T-cell (primary cell): ENCODE results near the gene SPECC1. TPM values are rescaled to one million over a fixed set of nuclear protein-coding genes. Genes with fewer than 3 reads are reported as not detected.

Experiments used
- ATAC-seq, 4 experiments: fragments of 200-7000 bp in 3 of 4; fragments of 150-1000 bp in 1 of 4; cut with Tn5 transposase; replicated peaks in 1 of 4; 1 replicate in 3 of 4; 2 replicates in 1 of 4; pipeline ENCODE4 v1.10.0; 2021; ENCODE audit warnings: moderate library complexity in 3 of 4, mild to moderate bottlenecking in 2 of 4, moderate number of reproducible peaks in 1 of 4
- CTCF ChIA-PET, 2 donors: fragments of 300-600 bp; sonication (Branson Sonifier 250); formaldehyde crosslinking; loops; one replicate each; lab custom pipeline; 2022; ENCODE audit warnings: antibody characterized with exemption in 2 of 2; lab: Charles Lee
- POLR2A ChIA-PET, 2 donors: fragments of 300-600 bp; sonication (Branson Sonifier 250); formaldehyde crosslinking; loops; one replicate each; lab custom pipeline; 2022; ENCODE audit warnings: antibody characterized with exemption in 2 of 2; lab: Charles Lee
- DNase-seq, 35 experiments: peaks; one replicate each; pipeline versions ENCODE4 v3.0.0 to v3.0.0-alpha.2; 2013 to 2023
- H3K27ac ChIP-seq: one replicate; pipeline ENCODE4 v1.5.1; 2013; ENCODE audit warnings: low read length
- H3K27me3 ChIP-seq, 2 experiments: replicated peaks in 1 of 2; 1 replicate in 1 of 2; 2 replicates in 1 of 2; pipeline versions ENCODE4 v1.6.1 to v1.7.0; 2013; ENCODE audit warnings: low read length in 1 of 2, mixed read lengths in 1 of 2; ENCODE audit not compliant: control insufficient read depth in 2 of 2, insufficient read depth in 2 of 2; ENCODE audit errors: extremely low read depth in 1 of 2
- H3K36me3 ChIP-seq, 2 donors: 1 replicate in 1 of 2; 2 replicates in 1 of 2; pipeline versions ENCODE4 v1.6.1 to v1.7.0; 2013; ENCODE audit warnings: low read length in 1 of 2; ENCODE audit not compliant: control insufficient read depth in 2 of 2, insufficient read depth in 1 of 2; ENCODE audit errors: extremely low read depth in 1 of 2
- H3K4me1 ChIP-seq, 2 experiments: 1 replicate in 1 of 2; 2 replicates in 1 of 2; pipeline versions ENCODE4 v1.6.1 to v1.7.0; 2013; ENCODE audit warnings: low read length in 2 of 2, mixed read lengths in 1 of 2; ENCODE audit not compliant: insufficient read depth in 2 of 2, control insufficient read depth in 1 of 2; ENCODE audit errors: extremely low read depth in 1 of 2
- H3K4me3 ChIP-seq, 2 donors: 1 replicate in 1 of 2; 2 replicates in 1 of 2; pipeline versions ENCODE4 v1.5.1 to v1.7.0; 2013; ENCODE audit warnings: mild to moderate bottlenecking in 2 of 2, low read length in 1 of 2, moderate library complexity in 1 of 2; ENCODE audit not compliant: control insufficient read depth in 1 of 2; ENCODE audit errors: extremely low read depth in 1 of 2
- H3K9me3 ChIP-seq: 2 replicates; pipeline ENCODE4 v1.7.0; 2013
- H3K27ac Mint-ChIP-seq, 2 donors: one replicate each; pipeline ENCODE4 v1.8.0; 2020 to 2021; ENCODE audit warnings: mild to moderate bottlenecking in 2 of 2, mixed read lengths in 2 of 2
- H3K27me3 Mint-ChIP-seq, 2 donors: one replicate each; pipeline ENCODE4 v1.8.0; 2021 to 2022; ENCODE audit warnings: mixed read lengths in 2 of 2
- H3K36me3 Mint-ChIP-seq: one replicate; pipeline ENCODE4 v1.8.0; 2021; ENCODE audit warnings: mixed read lengths
- H3K4me1 Mint-ChIP-seq, 3 donors: one replicate each; pipeline ENCODE4 v1.8.0; 2020 to 2022; ENCODE audit warnings: mixed read lengths in 3 of 3, mild to moderate bottlenecking in 1 of 3
- H3K4me3 Mint-ChIP-seq, 3 donors: one replicate each; pipeline ENCODE4 v1.8.0; 2020 to 2022; ENCODE audit warnings: mild to moderate bottlenecking in 3 of 3, mixed read lengths in 3 of 3, moderate library complexity in 3 of 3
- H3K9me3 Mint-ChIP-seq, 3 donors: one replicate each; pipeline ENCODE4 v1.8.0; 2020 to 2022; ENCODE audit warnings: mixed read lengths in 3 of 3
- WGBS: methylation state at CpG from one replicate; pipeline ENCODE4 v1.1.5; 2013; ENCODE audit warnings: missing lambda C conversion rate; ENCODE audit not compliant: insufficient coverage; 5-methylcytosine and 5-hydroxymethylcytosine counted together
- total RNA-seq, 35 experiments: library from RNA in 6 of 35; stranded (reverse) in 6 of 35; fragments of 120-200 nt in 1 of 35; gene quantifications; one replicate each; pipeline versions ENCODE4 v1.2.1 to v1.2.4 and lab custom pipeline; 2013 to 2026

The SPECC1 gene
- total RNA-seq, 5 donors from 2014 or later (not counting 1 experiment from before 2014, with no cell fraction given) = 3.9 to 12.9 (median 6.0) TPM

- peaks cover 0 to 2% of the 10 kb centered on the region in 2 donors for H3K27me3 Mint-ChIP-seq
- DNase-seq (no peak), ATAC-seq (no peak)
- WGBS = no CpG with 5 or more reads among the region's 4 CpGs
- Histone ChIP-seq H3K4me1 (peaks cover 2 to 5% of the 10 kb centered on the region in 2 experiments), H3K27me3 (peaks cover 0 to 3% of the 10 kb centered on the region in 2 experiments), H3K4me3 (no peak overlapping the region), H3K9me3 (no peaks in the 10 kb centered on the region), H3K27ac (no peak overlapping the region), H3K36me3 (no peaks in the 10 kb centered on the region)
- POLR2A ChIA-PET = interaction anchor here in 1 of 2 donors (0.7 kb wide), 1 partner anchor 42 kb away, joined by 5 read pairs; no protein-coding TSS in a partner anchor
- H3K4me1 Mint-ChIP-seq = peaks cover 0 to 3% (median under 1%) of the 10 kb centered on the region in 3 donors
- CTCF ChIA-PET = no interaction called here
- H3K36me3 Mint-ChIP-seq = no peaks in the 10 kb centered on the region
- no peak overlapping the region for H3K4me3 Mint-ChIP-seq
- H3K27ac Mint-ChIP-seq = no peak overlapping the region
- H3K9me3 Mint-ChIP-seq = no peaks in the 10 kb centered on the region
These were observed 58.6 kb downstream of the SPECC1 start for GRCh38 chr17:20067711-20068110.

- Mint-ChIP-seq H3K9me3 (no peaks in the 10 kb centered on the region), H3K36me3 (no peaks in the 10 kb centered on the region), H3K27me3 (peaks cover 0 to 2% of the 10 kb centered on the region in 2 donors), H3K4me1 (peaks cover 7 to 11% (median 7%) of the 10 kb centered on the region in 3 donors), H3K4me3 (no peak overlapping the region), H3K27ac (no peak overlapping the region)
- DNase-seq (no peak), ATAC-seq (no peak)
- H3K4me1 ChIP-seq = peaks cover 6 to 13% of the 10 kb centered on the region in 2 experiments
- peaks cover 0 to 3% of the 10 kb centered on the region in 2 experiments for H3K27me3 ChIP-seq
- H3K36me3 ChIP-seq = no peaks in the 10 kb centered on the region
- H3K27ac ChIP-seq = no peak overlapping the region
- ChIA-PET POLR2A (interaction anchor here in 1 of 2 donors (0.7 kb wide), 1 partner anchor 42 kb away, joined by 5 read pairs; no protein-coding TSS in a partner anchor), CTCF (no interaction called here)
- H3K9me3 ChIP-seq = no peaks in the 10 kb centered on the region
- H3K4me3 ChIP-seq = no peak overlapping the region
- WGBS = no CpG with 5 or more reads among the region's 3 CpGs
These were observed 59.3 kb downstream of the SPECC1 start for GRCh38 chr17:20068445-20068844.

GRCh38 chr17:20071824-20072691 lies 62.9 kb downstream of the SPECC1 start:
- 89% methylated on average over 3 of the region's 4 CpGs for WGBS
- H3K9me3 Mint-ChIP-seq = no peaks in the 10 kb centered on the region
- ATAC-seq = no peak
- ChIA-PET POLR2A (interaction anchor here in 1 of 2 donors (0.5 to 0.6 kb wide), 2 partner anchors 78 to 84 kb away, joined by 3 to 8 read pairs; no protein-coding TSS in a partner anchor), CTCF (interaction anchor here in 1 of 2 donors (0.6 to 1.2 kb wide), 3 partner anchors 29 to 78 kb away, joined by 3 to 4 read pairs (median 3); no protein-coding TSS in a partner anchor)
- H3K27me3 Mint-ChIP-seq = peaks cover 0 to 2% of the 10 kb centered on the region in 2 donors
- H3K4me1 Mint-ChIP-seq = peaks cover 18 to 20% (median 19%) of the 10 kb centered on the region in 3 donors
- no peak for DNase-seq
- H3K36me3 Mint-ChIP-seq = no peaks in the 10 kb centered on the region
- Histone ChIP-seq H3K27ac (no peak overlapping the region), H3K36me3 (no peaks in the 10 kb centered on the region), H3K9me3 (no peaks in the 10 kb centered on the region), H3K4me1 (peaks cover 17 to 23% of the 10 kb centered on the region in 2 experiments), H3K4me3 (no peak overlapping the region), H3K27me3 (peaks cover 0 to 3% of the 10 kb centered on the region in 2 experiments)
- no peak overlapping the region for H3K4me3 Mint-ChIP-seq
- no peak overlapping the region for H3K27ac Mint-ChIP-seq

- Histone ChIP-seq H3K9me3 (no peaks in the 10 kb centered on the region), H3K4me1 (peaks cover 17 to 23% of the 10 kb centered on the region in 2 experiments), H3K27me3 (peaks cover 0 to 3% of the 10 kb centered on the region in 2 experiments), H3K4me3 (no peak overlapping the region), H3K27ac (peak overlapping the region; percentile 50), H3K36me3 (no peaks in the 10 kb centered on the region)
- Mint-ChIP-seq H3K27me3 (peaks cover 0 to 2% of the 10 kb centered on the region in 2 donors), H3K4me1 (peaks cover 18 to 20% (median 19%) of the 10 kb centered on the region in 3 donors), H3K9me3 (no peaks in the 10 kb centered on the region), H3K36me3 (no peaks in the 10 kb centered on the region), H3K27ac (peak overlapping the region in 1 of 2 donors; percentile 86), H3K4me3 (peak overlapping the region in 1 of 3 donors; percentile 65)
- ATAC-seq = no peak
- no peak for DNase-seq
- ChIA-PET CTCF (interaction anchor here in 1 of 2 donors (0.8 to 1.2 kb wide), 2 partner anchors 30 to 60 kb away, joined by 3 to 4 read pairs; no protein-coding TSS in a partner anchor), POLR2A (interaction anchor here in 1 of 2 donors (0.5 to 0.6 kb wide), 2 partner anchors 78 to 83 kb away, joined by 3 to 8 read pairs; no protein-coding TSS in a partner anchor)
- no CpG with 5 or more reads among the region's 3 CpGs for WGBS
These were observed 63.5 kb downstream of the SPECC1 start for GRCh38 chr17:20072692-20072992.

- no peaks in the 10 kb centered on the region for H3K36me3 ChIP-seq
- peak overlapping the region; percentile 86 to 87 for H3K27ac Mint-ChIP-seq
- ChIA-PET CTCF (interaction anchor here in 1 of 2 donors (0.8 to 1.2 kb wide), 2 partner anchors 30 to 61 kb away, joined by 3 to 4 read pairs; no protein-coding TSS in a partner anchor), POLR2A (interaction anchor here in 1 of 2 donors (0.5 to 0.6 kb wide), 2 partner anchors 79 to 83 kb away, joined by 3 to 8 read pairs; no protein-coding TSS in a partner anchor)
- ATAC-seq = peak; percentile 84 to 97 (median 94)
- peak in 33 of 35 experiments; percentile 9 to 52 (median 25) for DNase-seq
- peaks cover 0 to 3% of the 10 kb centered on the region in 2 experiments for H3K27me3 ChIP-seq
- H3K36me3 Mint-ChIP-seq = no peaks in the 10 kb centered on the region
- H3K4me1 ChIP-seq = peaks cover 17 to 23% of the 10 kb centered on the region in 2 experiments
- WGBS = 5% methylated on average over 9 of the region's 14 CpGs
- no peaks in the 10 kb centered on the region for H3K9me3 Mint-ChIP-seq
- peaks cover 0 to 2% of the 10 kb centered on the region in 2 donors for H3K27me3 Mint-ChIP-seq
- peak overlapping the region; percentile 50 for H3K27ac ChIP-seq
- H3K4me3 ChIP-seq = peak overlapping the region; percentile 34 to 64
- H3K4me1 Mint-ChIP-seq = peaks cover 18 to 20% (median 19%) of the 10 kb centered on the region in 3 donors
- H3K4me3 Mint-ChIP-seq = peak overlapping the region; percentile 61 to 69 (median 65)
- H3K9me3 ChIP-seq = no peaks in the 10 kb centered on the region
These were observed 64.2 kb downstream of the SPECC1 start for GRCh38 chr17:20073055-20073979.
